HEK293T (cell line): Measurements from ENCODE around the gene NUCB1.

Source experiments
- BHLHE40 ChIP-seq: fragments of 450-650 bp; IDR thresholded peaks from 2 replicates; pipeline ENCODE4 v1.6.1; 2016; ENCODE audit warnings: mild to moderate bottlenecking, moderate library complexity, borderline replicate concordance
- ELF4 ChIP-seq: fragments of 450-650 bp; IDR thresholded peaks from 2 replicates; pipeline ENCODE4 v1.6.1; 2017; ENCODE audit warnings: antibody characterized with exemption
- FOXA1 ChIP-seq: fragments of 450-650 bp; IDR thresholded peaks from 2 replicates; pipeline ENCODE4 v1.6.1; 2016; ENCODE audit warnings: mild to moderate bottlenecking
- FOXM1 ChIP-seq: fragments of 450-650 bp; IDR thresholded peaks from 2 replicates; pipeline ENCODE4 v1.6.1; 2017; ENCODE audit warnings: mild to moderate bottlenecking, borderline replicate concordance
- SUZ12 ChIP-seq: fragments of 450-650 bp; IDR thresholded peaks from 2 replicates; pipeline ENCODE4 v1.6.1; 2016; ENCODE audit warnings: mild to moderate bottlenecking

DNA sequence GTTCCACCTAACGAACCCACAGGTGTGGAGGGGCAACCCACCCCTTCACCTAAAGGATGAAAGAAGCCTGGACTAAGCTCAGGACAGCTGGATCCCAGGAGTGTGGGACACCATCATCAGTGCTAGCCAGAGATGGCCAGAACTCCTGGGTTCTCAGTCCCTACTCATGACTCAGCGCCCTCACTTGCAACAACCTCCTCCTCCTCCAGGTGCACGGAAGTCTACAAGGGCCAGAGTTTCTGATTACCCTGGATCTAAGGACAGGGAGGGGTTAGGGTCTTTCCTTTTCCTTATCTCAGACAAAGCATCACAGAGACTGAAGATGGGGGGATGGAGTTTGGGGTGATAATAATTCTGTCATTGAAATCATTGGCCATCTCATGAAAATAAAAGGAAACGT, 9.6 kb upstream of the NUCB1 start:
- no peak for TF ChIP-seq ELF4
- TF ChIP-seq FOXM1: no peak
- TF ChIP-seq BHLHE40: no peak
- no peak for TF ChIP-seq FOXA1
- TF ChIP-seq SUZ12: no peak
